ENCODE data around the gene GTF2F1.

DNA sequence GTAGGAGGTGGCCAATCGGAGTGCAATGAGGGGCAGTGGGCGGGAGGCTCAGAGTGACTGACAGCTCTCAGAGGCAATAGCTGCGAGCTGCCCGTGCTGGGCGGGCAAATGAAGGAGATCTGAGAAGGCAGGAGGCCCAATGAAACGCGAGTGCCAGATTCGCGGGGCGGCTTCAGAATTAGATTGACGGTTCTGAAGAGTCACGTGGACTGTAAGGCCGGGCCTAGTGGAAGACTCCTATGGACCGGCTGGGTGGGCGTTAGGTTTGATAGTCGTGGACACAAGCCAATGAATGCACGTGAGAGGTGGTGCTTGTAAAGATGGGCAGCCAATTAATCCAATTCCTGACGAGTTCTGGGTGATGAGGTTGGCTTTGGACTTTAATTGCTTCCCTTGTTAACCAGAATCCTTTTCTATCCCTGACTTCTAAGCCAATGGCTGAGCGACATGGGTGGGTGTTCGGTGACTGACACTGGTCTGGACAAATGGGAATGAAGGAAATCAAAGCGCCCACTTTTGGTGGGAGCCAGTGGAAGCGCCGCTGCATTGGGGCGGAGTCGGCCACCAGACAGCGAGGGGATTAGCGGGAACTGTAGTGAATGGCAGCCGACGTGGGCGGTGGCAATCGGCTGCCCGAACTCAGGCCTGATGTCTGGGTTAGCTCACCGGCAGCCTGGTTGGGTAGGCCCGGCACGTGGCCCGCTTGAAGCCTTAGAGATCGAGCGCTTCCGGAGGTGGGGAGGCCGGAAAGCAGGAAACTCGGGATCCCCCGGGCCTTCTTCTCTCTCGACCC is 32.2 kb upstream of the GTF2F1 start:
- TF ChIP-seq, protein P1, sequence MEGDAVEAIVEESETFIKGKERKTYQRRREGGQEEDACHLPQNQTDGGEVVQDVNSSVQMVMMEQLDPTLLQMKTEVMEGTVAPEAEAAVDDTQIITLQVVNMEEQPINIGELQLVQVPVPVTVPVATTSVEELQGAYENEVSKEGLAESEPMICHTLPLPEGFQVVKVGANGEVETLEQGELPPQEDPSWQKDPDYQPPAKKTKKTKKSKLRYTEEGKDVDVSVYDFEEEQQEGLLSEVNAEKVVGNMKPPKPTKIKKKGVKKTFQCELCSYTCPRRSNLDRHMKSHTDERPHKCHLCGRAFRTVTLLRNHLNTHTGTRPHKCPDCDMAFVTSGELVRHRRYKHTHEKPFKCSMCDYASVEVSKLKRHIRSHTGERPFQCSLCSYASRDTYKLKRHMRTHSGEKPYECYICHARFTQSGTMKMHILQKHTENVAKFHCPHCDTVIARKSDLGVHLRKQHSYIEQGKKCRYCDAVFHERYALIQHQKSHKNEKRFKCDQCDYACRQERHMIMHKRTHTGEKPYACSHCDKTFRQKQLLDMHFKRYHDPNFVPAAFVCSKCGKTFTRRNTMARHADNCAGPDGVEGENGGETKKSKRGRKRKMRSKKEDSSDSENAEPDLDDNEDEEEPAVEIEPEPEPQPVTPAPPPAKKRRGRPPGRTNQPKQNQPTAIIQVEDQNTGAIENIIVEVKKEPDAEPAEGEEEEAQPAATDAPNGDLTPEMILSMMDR (conservative IDR thresholded peaks at IDR 0.05), result no peak
- no peak for TF ChIP-seq EZH2 (IDR thresholded peaks at IDR 0.05; ENCODE audit: low read depth)

All from PC-9 (cell line).